PC-3 (cell line): Measurements from ENCODE around the gene PLCB4.

Source experiments
- EZH2phosphoT487 ChIP-seq: fragments of 300-600 bp; sonication (generic); IDR thresholded peaks from 2 replicates; pipeline ENCODE4 v1.6.1; 2018; ENCODE audit warnings: mild to moderate bottlenecking, antibody characterized with exemption, low read length, borderline replicate concordance
- TF ChIP-seq, protein P1 (sequence below): fragments of 300-600 bp; sonication (generic); conservative IDR thresholded peaks from 2 replicates; pipeline ENCODE4 v1.5.1; 2017; ENCODE audit warnings: antibody characterized with exemption, low read depth, mild to moderate bottlenecking, low read length

- TF ChIP-seq, protein P1, sequence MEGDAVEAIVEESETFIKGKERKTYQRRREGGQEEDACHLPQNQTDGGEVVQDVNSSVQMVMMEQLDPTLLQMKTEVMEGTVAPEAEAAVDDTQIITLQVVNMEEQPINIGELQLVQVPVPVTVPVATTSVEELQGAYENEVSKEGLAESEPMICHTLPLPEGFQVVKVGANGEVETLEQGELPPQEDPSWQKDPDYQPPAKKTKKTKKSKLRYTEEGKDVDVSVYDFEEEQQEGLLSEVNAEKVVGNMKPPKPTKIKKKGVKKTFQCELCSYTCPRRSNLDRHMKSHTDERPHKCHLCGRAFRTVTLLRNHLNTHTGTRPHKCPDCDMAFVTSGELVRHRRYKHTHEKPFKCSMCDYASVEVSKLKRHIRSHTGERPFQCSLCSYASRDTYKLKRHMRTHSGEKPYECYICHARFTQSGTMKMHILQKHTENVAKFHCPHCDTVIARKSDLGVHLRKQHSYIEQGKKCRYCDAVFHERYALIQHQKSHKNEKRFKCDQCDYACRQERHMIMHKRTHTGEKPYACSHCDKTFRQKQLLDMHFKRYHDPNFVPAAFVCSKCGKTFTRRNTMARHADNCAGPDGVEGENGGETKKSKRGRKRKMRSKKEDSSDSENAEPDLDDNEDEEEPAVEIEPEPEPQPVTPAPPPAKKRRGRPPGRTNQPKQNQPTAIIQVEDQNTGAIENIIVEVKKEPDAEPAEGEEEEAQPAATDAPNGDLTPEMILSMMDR = no peak
- TF ChIP-seq EZH2phosphoT487 = no peak
Measured at GRCh38 chr20:9128568-9128967, 59.7 kb downstream of the PLCB4 start.
